ENCODE measurements around the gene CCDC51.
A peak's percentile ranks its signal among the peaks of the same experiment; 100 is the strongest.

DNA sequence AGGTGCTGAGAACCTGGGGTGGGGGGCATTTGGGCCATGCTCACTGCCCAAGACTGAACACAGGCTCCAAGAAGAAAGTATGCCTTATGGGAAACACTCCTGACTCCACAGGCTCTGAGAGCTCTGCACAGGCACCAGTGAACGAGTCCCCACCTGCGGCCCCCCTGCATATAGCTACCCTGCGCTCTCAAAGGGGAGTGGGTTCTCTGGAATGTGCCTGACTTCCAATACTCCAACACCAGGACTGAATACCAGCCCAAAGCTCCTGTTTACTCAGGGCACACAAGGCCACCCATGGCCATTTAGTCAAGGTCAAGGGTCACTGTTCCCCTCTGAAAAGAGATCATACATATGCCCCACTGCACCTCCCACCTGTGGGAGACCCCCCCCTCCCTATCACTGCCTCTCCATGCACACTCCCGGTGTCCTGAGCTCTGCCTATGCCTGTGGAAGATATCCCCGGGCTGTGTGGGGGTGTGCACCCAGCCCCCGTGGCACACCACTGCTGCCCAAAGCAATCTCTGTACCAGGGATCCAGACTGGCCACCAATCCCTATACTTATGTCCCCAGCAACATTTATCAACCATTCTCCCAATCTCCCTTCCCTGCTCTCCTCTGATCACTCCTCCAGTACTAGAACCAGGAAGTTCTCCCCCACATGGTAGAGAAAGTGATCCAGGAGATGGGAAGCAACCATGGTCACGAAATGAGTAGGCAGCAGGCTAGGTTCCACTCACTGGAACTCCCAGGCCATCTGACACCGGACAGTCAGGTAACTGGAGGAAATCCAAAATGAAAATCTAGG, 8.5 kb downstream of the CCDC51 start:
- TF ChIP-seq BCL6 (CRISPR knock-in tag; IDR thresholded peaks at IDR 0.05) (peak; percentile 80), RAD21 (CRISPR knock-in tag; IDR thresholded peaks at IDR 0.05) (no peak), CTCF (CRISPR knock-in tag; IDR thresholded peaks at IDR 0.05) (peak; percentile 24; the same call in 1 of the 2 replicates), ZBTB20 (CRISPR knock-in tag; IDR thresholded peaks at IDR 0.05; ENCODE audit: borderline replicate concordance, low read depth) (peak; percentile 63; the same call in 1 of the 2 replicates), EZH2 (conservative IDR thresholded peaks at IDR 0.05; ENCODE audit: low read depth, low read length) (no peak), GMEB2 (CRISPR knock-in tag; IDR thresholded peaks at IDR 0.05; ENCODE audit: low read depth) (no peak), ZNF317 (CRISPR knock-in tag; IDR thresholded peaks at IDR 0.05) (no peak), GPN1 (CRISPR knock-in tag; IDR thresholded peaks at IDR 0.05; ENCODE audit: borderline replicate concordance) (no peak)
- TF ChIP-seq, protein P1, sequence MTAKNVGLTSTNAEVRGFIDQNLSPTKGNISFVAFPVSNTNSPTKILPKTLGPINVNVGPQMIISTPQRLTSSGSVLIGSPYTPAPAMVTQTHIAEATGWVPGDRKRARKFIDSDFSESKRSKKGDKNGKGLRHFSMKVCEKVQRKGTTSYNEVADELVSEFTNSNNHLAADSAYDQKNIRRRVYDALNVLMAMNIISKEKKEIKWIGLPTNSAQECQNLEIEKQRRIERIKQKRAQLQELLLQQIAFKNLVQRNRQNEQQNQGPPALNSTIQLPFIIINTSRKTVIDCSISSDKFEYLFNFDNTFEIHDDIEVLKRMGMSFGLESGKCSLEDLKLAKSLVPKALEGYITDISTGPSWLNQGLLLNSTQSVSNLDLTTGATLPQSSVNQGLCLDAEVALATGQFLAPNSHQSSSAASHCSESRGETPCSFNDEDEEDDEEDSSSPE (CRISPR knock-in tag; IDR thresholded peaks at IDR 0.05), result 0 out of 2 replicates have a peak, but pooled peaks have one; percentile 17

Data from HepG2 (cell line).